Astrocyte of the cerebellum (primary cell): ENCODE measurements around the gene SPI1.

Experiments used
- DNase-seq: peaks from one replicate; pipeline ENCODE4 v3.0.0-alpha.2; 2011; ENCODE audit warnings: low read depth
- H3K4me3 ChIP-seq: 2 replicates; pipeline ENCODE4 v1.5.1; 2011; ENCODE audit warnings: mild to moderate bottlenecking, low read depth, low read length, moderate library complexity
- CTCF ChIP-seq: IDR thresholded peaks from 2 replicates; pipeline ENCODE4 v1.5.1; 2012; ENCODE audit warnings: low read length, low read depth, moderate library complexity, mild to moderate bottlenecking; ENCODE audit errors: missing control alignments
- in situ Hi-C: cut with HindIII; loops from 2 replicates; pipeline ENCODE4 v1.10.0; 2017; ENCODE audit warnings: low sequenced_read_pairs

Gene SPI1

DNA sequence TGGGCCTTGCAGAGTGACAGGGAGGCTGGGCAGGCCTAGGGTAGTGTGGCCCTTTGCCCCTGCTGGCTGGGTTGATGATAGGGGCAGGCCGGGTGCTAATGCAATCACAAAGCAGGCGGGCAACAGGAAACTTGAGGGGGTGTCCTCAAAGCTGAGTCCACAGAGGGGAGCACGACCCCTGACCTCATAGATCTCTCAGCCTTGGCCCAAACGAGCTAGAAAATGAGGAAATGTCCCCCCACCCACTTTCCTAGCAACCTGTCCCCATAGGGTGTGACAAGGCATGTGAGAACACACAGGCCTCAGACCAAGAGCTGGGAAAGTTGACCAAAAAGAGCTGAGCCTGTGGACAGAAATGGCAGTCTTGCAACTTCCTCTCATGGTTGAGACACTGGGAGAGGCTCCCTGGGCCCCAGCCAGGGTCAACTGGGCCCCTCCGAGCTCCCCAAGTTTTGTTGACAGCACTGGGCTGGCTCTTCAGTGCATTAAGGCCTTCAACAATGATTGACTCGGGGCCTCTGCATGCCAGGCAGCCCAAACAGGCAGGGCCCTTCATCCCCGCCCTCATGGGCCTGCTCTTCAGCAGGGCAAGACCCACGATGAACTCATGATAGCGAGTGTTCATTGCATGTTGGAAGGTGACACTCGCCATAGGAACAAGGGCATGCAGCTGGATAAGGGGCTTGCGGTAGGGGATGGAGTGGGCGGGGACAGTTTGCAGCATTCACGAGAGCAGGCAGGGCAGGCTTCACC, 9.8 kb upstream of the SPI1 start:
- in situ Hi-C loops = no loop called here
- no peak overlapping the region for H3K4me3 ChIP-seq
- DNase-seq = no peak
- TF ChIP-seq CTCF = no peak

DNA sequence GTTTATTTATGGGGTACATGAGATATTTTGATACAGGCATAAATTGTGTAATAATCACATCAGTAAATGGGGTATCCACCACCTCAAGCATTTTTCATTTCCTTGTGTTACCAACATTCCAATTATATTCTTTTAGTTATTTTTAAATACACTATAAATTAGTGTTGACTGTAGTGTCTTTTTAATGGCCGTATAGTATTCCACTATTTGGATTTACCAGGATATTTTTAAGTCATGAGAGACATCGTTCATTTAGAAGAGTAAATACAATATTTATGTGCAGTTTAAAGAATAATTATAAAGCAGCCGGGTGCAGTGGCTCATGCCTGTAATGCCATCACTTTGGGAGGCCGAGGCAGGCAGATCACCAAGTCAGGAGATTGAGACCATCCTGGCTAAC, 6.2 kb upstream of the SPI1 start:
- TF ChIP-seq CTCF = no peak
- H3K4me3 ChIP-seq = no peak overlapping the region
- in situ Hi-C loops = no loop called here
- DNase-seq = no peak

DNA sequence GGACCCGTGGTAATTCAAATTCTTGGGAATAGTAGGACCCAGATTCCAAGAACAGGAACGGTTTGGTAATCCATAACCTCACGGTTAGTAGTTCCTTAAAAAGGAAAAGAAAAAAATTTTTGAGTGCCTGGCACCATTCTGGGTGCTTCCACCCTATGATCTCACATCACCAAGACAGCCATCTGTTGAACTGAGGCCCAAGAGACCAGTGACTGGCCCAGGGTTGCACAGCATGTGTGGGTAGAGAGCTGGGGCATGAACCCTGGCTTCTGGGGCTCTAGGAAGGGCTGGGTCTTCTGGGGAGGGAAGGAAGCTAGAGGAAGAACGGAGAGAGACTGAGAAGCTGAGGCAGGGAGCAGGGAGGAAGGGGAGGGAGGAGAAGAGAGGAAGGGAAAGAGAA, 4.7 kb upstream of the SPI1 start:
- no peak for TF ChIP-seq CTCF
- no peak for DNase-seq
- in situ Hi-C loops = no loop called here
- H3K4me3 ChIP-seq = no peak overlapping the region

GRCh38 chr11:47380078-47380477, 1.7 kb upstream of the SPI1 start:
- TF ChIP-seq CTCF = no peak
- H3K4me3 ChIP-seq = no peak overlapping the region
- in situ Hi-C loops = no loop called here
- no peak for DNase-seq

DNA sequence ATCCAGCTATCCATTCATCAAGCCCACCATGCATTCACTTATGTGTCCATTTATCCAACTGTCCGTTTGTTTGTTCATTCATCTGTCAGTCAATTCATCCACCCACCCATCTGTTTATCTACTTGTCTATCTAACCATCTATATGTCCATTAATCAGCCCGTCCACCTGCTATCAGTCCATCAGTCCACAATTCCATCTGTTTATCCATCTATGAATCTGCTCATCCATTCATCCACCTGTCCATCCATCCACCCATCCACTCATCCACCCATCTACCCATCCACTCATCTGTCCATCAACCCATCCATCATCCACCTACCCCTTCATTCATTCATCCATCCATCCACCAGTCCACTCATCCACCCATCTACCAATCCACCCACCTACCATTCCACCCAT, 970 bp upstream of the SPI1 start:
- in situ Hi-C loops = no loop called here
- DNase-seq = no peak
- no peak for TF ChIP-seq CTCF

GRCh38 chr11:47378836-47379170, 456 bp upstream of the SPI1 start:
- in situ Hi-C loops = no loop called here
- H3K4me3 ChIP-seq = no peak overlapping the region
- no peak for TF ChIP-seq CTCF
- DNase-seq = no peak

More for the DNA sequence above, 970 bp upstream of the SPI1 start:
- no peak overlapping the region for H3K4me3 ChIP-seq
